BE2C (cell line): ENCODE results near the gene GRHL1.

Source experiments
- DNase-seq: peaks from one replicate; pipeline ENCODE4 v3.0.0-alpha.2; 2020
- H3K27me3 ChIP-seq: fragments of 250-450 bp; sonication (Bioruptor Pico); 2 replicates; pipeline ENCODE4 v1.5.1; 2020; ENCODE audit warnings: mild to moderate bottlenecking
- H3K36me3 ChIP-seq: fragments of 250-450 bp; sonication (Bioruptor Pico); 2 replicates; pipeline ENCODE4 v1.5.1; 2020; ENCODE audit warnings: mild to moderate bottlenecking
- H3K4me1 ChIP-seq: fragments of 250-450 bp; sonication (Bioruptor Pico); 2 replicates; pipeline ENCODE4 v1.5.1; 2020
- H3K4me3 ChIP-seq: 2 replicates; pipeline ENCODE4 v1.5.1; 2011; ENCODE audit warnings: low read depth, low read length
- H3K9me3 ChIP-seq: fragments of 250-450 bp; sonication (Bioruptor Pico); 2 replicates; pipeline ENCODE4 v1.5.1; 2020
- TF ChIP-seq, protein P1 (sequence below): IDR thresholded peaks from 2 replicates; pipeline ENCODE4 v1.5.1; 2012; ENCODE audit warnings: mild to moderate bottlenecking, low read depth, low read length

The GRHL1 gene

DNA sequence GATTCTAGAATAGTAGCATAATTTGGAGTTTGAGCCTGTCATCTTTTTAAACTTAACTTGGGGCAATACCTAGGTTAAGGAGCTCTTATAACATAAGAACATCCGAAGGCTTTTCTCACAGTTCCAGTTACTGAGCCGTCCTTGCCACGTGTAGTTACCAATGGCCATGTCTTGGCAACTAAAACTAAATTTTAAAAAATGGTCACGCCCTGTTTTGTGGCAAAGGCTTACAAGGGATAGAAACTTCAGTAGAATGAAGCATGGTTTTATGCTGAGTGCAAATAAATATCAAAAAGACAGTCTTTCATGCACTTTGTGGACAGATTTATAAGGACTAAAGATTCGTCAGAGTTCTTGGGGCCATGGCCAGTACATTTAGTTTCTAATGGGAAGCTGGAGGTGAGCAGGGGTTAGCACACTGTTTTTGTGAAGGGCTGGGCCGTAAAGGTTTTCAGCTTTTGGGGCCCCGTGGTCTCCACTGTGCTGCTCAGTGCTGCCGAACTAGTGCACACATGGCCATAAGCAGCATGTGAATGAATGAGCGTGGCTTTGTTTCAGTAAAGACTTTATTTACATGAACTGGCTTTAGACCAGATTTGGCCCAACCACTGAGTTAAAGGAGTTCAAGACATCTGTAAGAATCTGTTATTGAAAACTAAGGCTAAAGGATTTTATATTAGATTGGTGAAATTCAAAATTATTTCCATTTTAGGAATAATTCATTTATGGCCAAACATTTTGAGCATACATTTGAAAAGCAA, 41.1 kb downstream of the GRHL1 start:
- Histone ChIP-seq H3K27me3 (no peaks in the 10 kb centered on the region), H3K9me3 (no peaks in the 10 kb centered on the region), H3K4me1 (no peaks in the 10 kb centered on the region), H3K4me3 (no peak overlapping the region), H3K36me3 (no peaks in the 10 kb centered on the region)
- TF ChIP-seq, protein P1, sequence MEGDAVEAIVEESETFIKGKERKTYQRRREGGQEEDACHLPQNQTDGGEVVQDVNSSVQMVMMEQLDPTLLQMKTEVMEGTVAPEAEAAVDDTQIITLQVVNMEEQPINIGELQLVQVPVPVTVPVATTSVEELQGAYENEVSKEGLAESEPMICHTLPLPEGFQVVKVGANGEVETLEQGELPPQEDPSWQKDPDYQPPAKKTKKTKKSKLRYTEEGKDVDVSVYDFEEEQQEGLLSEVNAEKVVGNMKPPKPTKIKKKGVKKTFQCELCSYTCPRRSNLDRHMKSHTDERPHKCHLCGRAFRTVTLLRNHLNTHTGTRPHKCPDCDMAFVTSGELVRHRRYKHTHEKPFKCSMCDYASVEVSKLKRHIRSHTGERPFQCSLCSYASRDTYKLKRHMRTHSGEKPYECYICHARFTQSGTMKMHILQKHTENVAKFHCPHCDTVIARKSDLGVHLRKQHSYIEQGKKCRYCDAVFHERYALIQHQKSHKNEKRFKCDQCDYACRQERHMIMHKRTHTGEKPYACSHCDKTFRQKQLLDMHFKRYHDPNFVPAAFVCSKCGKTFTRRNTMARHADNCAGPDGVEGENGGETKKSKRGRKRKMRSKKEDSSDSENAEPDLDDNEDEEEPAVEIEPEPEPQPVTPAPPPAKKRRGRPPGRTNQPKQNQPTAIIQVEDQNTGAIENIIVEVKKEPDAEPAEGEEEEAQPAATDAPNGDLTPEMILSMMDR: no peak
- no peak for DNase-seq

DNA sequence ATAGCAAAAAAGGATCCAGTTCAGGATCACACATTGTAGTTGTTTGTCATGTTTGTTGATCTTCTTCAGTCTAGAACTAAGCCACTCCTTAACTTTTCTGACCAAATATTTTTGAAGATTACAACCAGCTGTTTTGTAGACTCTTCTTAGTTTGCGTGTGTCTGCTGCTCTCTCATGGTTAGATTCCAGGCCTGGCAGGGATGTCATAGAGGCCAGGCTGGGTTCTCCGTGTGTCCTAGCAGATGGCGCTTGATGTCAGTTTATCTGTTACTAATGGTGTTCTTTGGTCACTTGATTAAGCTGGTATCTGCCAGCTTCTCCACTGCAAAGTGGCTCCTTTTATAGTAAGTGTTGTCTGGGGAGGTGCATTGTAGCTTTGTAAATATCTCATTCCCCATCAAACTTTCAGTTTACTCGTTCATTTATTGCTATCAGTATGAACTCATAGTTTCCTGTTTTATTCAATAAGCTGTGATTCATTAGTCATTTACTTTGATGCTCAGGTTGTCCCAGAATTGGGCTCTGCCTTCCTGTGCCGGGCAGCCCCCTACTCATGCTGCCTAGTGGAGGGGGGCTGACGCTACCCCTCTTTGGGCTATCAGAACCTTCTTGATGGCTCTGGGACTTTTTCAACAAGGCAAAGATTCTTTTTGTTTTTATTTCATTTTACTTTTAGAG, 42.1 kb downstream of the GRHL1 start:
- H3K36me3 ChIP-seq: no peaks in the 10 kb centered on the region
- H3K4me1 ChIP-seq: no peaks in the 10 kb centered on the region
- no peak for DNase-seq
- H3K9me3 ChIP-seq: no peaks in the 10 kb centered on the region
- H3K27me3 ChIP-seq: no peaks in the 10 kb centered on the region
- TF ChIP-seq, protein P1: no peak
- no peak overlapping the region for H3K4me3 ChIP-seq

DNA sequence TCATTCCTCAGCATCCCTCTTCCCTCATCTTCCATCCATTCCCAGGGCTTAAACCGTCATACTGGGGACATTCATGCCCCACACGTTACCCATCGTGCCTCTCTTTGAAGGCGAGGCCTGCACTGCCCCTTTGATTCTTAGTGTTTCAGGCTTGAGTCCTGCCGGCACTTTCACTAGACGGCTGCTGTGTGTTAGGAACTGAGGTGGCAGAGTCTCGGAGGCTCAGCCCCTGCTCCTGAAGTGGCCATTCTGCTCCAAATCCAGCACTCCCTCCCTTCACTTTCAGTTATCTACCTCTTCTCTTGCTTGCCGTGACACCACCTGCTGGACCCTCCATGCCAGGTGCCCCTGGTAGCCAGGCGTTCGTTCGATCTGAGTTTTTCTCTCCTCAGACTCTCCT, 43.0 kb downstream of the GRHL1 start:
- TF ChIP-seq, protein P1: no peak
- no peaks in the 10 kb centered on the region for H3K4me1 ChIP-seq
- H3K36me3 ChIP-seq: no peaks in the 10 kb centered on the region
- no peak overlapping the region for H3K4me3 ChIP-seq
- H3K27me3 ChIP-seq: no peaks in the 10 kb centered on the region
- no peak for DNase-seq
- no peaks in the 10 kb centered on the region for H3K9me3 ChIP-seq

DNA sequence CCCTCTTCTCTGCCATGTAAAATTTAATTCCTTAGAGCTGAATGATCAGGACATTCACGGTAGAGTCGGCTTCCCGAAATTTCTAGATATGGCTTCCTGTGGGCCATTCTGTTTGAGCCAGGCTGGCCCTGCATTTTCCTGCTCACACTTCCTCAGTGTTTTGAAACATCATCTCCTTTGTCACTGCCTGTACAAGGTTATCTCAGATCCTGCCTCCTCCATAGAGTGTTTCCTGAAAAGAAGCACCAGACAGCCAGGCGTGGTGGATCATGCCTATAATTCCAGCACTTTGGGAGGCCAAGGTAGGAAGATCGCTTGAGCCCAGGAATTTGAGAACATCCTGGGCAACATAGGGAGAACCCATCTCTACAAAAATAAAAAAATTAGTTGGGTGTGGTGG, 43.6 kb downstream of the GRHL1 start:
- no peaks in the 10 kb centered on the region for H3K36me3 ChIP-seq
- TF ChIP-seq, protein P1: no peak
- no peaks in the 10 kb centered on the region for H3K4me1 ChIP-seq
- no peak for DNase-seq
- H3K27me3 ChIP-seq: no peaks in the 10 kb centered on the region
- H3K9me3 ChIP-seq: no peaks in the 10 kb centered on the region
- H3K4me3 ChIP-seq: no peak overlapping the region

DNA sequence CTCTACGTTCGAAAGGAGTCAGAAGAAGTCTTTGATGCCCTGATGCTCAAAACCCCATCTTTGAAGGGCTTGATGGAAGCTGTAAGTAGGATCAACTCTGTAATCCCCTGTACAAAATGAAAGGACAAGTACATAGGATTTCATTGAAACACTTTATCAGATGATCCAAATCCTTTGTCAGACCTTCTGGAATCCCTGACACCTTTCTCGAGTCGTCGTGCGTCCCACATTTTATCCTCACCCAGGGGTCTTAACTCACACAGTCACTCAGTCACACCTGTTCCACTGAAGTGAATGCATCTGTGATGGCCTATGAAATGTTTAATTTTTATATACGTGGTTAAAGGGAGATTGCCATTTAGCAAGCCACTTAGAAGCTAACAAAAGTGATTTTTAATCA, 44.8 kb downstream of the GRHL1 start:
- no peaks in the 10 kb centered on the region for H3K36me3 ChIP-seq
- no peaks in the 10 kb centered on the region for H3K27me3 ChIP-seq

DNA sequence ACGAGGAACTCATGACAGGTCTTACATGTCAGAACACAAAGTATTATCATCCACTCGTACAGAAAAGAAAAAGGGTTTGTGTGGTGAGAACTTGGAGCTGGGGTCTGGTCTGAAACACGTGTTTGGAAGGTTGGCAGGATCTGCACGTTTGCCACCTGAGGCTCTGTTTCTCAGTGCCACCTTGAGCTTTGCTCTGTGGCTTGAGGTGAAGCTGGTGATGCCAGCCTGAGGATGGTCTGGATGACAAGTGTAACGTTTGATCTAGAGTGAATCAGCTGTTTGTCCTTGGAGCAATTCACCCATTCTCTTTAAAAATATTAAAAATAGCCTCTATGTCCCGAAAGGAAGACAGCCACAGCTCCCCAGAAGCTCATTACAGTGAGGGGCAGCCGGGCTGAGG, 46.4 kb downstream of the GRHL1 start:
- DNase-seq: no peak
- H3K4me3 ChIP-seq: no peak overlapping the region
- no peaks in the 10 kb centered on the region for H3K27me3 ChIP-seq
- H3K4me1 ChIP-seq: 0 out of 2 replicates have a peak, but pooled peaks cover 9% of the 10 kb centered on the region
- TF ChIP-seq, protein P1: no peak
- H3K36me3 ChIP-seq: no peaks in the 10 kb centered on the region
- no peaks in the 10 kb centered on the region for H3K9me3 ChIP-seq

More for the DNA sequence above, 44.8 kb downstream of the GRHL1 start:
- TF ChIP-seq, protein P1: no peak
- no peaks in the 10 kb centered on the region for H3K4me1 ChIP-seq
- H3K9me3 ChIP-seq: no peaks in the 10 kb centered on the region
- no peak for DNase-seq
- H3K4me3 ChIP-seq: no peak overlapping the region
